Stomach (tissue), 4 donors: ENCODE data around the gene CDK13.

Source experiments
- POLR2AphosphoS5 ChIP-seq, 3 donors: sonication (generic); formaldehyde crosslinking; IDR thresholded peaks; one replicate each; pipeline ENCODE4 v1.6.1; 2016; ENCODE audit warnings: antibody characterized with exemption in 3 of 3
- TF ChIP-seq, protein P1 (sequence below), 7 experiments: fragments of 450-650 bp in 4 of 7; fragments of 200-600 bp in 3 of 7; sonication (generic) in 3 of 7; IDR thresholded peaks; one replicate each; pipeline ENCODE4 v1.5.1; 2016 to 2019; ENCODE audit warnings: antibody characterized with exemption in 7 of 7, control low read depth in 2 of 7, mild to moderate bottlenecking in 1 of 7

- TF ChIP-seq, protein P1, sequence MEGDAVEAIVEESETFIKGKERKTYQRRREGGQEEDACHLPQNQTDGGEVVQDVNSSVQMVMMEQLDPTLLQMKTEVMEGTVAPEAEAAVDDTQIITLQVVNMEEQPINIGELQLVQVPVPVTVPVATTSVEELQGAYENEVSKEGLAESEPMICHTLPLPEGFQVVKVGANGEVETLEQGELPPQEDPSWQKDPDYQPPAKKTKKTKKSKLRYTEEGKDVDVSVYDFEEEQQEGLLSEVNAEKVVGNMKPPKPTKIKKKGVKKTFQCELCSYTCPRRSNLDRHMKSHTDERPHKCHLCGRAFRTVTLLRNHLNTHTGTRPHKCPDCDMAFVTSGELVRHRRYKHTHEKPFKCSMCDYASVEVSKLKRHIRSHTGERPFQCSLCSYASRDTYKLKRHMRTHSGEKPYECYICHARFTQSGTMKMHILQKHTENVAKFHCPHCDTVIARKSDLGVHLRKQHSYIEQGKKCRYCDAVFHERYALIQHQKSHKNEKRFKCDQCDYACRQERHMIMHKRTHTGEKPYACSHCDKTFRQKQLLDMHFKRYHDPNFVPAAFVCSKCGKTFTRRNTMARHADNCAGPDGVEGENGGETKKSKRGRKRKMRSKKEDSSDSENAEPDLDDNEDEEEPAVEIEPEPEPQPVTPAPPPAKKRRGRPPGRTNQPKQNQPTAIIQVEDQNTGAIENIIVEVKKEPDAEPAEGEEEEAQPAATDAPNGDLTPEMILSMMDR (IDR thresholded peaks at IDR 0.05), result no peak
- TF ChIP-seq POLR2AphosphoS5 (IDR thresholded peaks at IDR 0.05), result no peak
These were observed 53.5 kb downstream of the CDK13 start for GRCh38 chr7:40003597-40003996.
